ENCODE data around the gene STIM2.

- TF ChIP-seq CTCF (IDR thresholded peaks at IDR 0.05 in 4 of 5, conservative IDR thresholded peaks at IDR 0.05 in 1 of 5) (no peak), POLR2A (IDR thresholded peaks at IDR 0.05) (no peak)
Measured at GRCh38 chr4:26943391-26943790, 82.8 kb downstream of the STIM2 start.

Measured in gastrocnemius medialis (tissue), 4 donors.